Colonic mucosa (tissue), 4 donors: Measurements from ENCODE around the gene UBAP1. TPM values are rescaled to one million over a fixed set of nuclear protein-coding genes. Genes with fewer than 3 reads are reported as not detected.
A peak's percentile ranks its signal among the peaks of the same experiment; 100 is the strongest.
"Not testable (repeated sequence)": the region's sequence is repeated elsewhere in the genome, so short reads cannot be mapped to it uniquely, and the experiment has no call there.

Source experiments
- DNase-seq: peaks from one replicate; pipeline ENCODE4 v3.0.0-alpha.2; 2020
- H3K27ac ChIP-seq: fragments of 200-600 bp; one replicate; pipeline ENCODE4 v1.8.0; 2021
- H3K27me3 ChIP-seq: fragments of 200-600 bp; one replicate; pipeline ENCODE4 v1.8.0; 2021
- H3K36me3 ChIP-seq: fragments of 200-600 bp; one replicate; pipeline ENCODE4 v1.8.0; 2021
- H3K4me1 ChIP-seq: fragments of 200-600 bp; one replicate; pipeline ENCODE4 v1.8.0; 2021; ENCODE audit warnings: mild to moderate bottlenecking
- H3K4me3 ChIP-seq: fragments of 200-600 bp; one replicate; pipeline ENCODE4 v1.8.0; 2021
- H3K9ac ChIP-seq, 2 donors: one replicate each; pipeline ENCODE4 v1.7.0; 2013; ENCODE audit warnings: control low read depth in 2 of 2, low read depth in 2 of 2, low read length in 2 of 2
- H3K9me3 ChIP-seq: fragments of 200-600 bp; one replicate; pipeline ENCODE4 v1.8.0; 2021
- intact Hi-C: fragments of 100-400 bp; cut with DNase I; formaldehyde crosslinking; loops from one replicate; pipeline ENCODE4 v1.14.1; 2022
- total RNA-seq, 2 donors: library from RNA; stranded (reverse); fragmentation: NEBNext Ultra II Directional in 1 of 2; extraction: Animal tissue kit (Norgen Biotek cat#: 25700) in 1 of 2; gene quantifications; one replicate each; pipeline ENCODE4 v1.2.1, GENCODE V29; 2021
- TF ChIP-seq, protein P1 (sequence below): fragments of 200-600 bp; IDR thresholded peaks from one replicate; pipeline ENCODE4 v1.8.0; 2022; ENCODE audit warnings: antibody characterized with exemption, mild to moderate bottlenecking
- donor health status: healthy.
- donor health status: DM: no; HTN: no; CAD: no.
- donor health status: DM: no; HTN: no; CAD: no.

The UBAP1 gene
- total RNA-seq, 2 donors from 2014 or later: 32.9 to 45.4 TPM

DNA sequence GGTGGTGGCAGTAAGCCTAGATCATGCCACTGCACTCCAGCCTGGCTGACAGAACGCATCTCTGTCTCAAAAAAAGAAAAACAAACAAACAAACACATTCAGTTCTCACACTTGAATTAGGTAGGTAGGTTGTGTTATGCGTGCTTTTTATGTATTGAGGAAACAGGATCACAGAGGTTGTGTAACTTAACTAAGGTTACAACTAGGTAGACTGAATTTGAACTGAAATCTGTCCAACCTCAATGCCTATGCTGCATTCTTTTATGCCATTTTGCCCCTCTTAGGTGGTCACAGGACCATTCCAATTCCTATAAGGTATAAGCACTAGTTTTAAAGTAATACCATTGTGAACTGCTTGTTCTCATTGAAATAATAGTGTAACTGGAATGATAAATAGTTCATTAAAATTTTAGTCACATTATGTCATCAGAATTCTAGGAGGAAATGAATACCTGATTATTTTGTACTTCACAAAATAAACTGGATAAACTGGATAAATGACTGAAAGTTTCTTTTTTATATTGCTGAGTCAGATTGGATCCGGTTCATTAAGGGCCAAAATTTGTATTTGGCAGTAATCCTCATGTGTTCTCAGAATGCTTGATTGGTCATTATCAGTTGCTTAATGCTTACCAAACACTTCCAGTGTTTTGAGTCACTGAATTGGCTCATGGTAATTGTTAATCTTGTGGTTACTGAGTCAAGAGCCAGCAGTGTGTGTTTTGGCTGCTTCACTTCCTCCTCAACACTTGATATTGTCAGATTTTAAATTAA is 7.1 kb downstream of the UBAP1 start:
- Histone ChIP-seq H3K27me3 (no peaks in the 10 kb centered on the region), H3K27ac (peak overlapping the region; percentile 40), H3K9me3 (no peaks in the 10 kb centered on the region), H3K9ac (no peak overlapping the region), H3K36me3 (no peaks in the 10 kb centered on the region), H3K4me3 (no peak overlapping the region), H3K4me1 (peaks cover 15% of the 10 kb centered on the region)
- DNase-seq: no peak
- TF ChIP-seq, protein P1, sequence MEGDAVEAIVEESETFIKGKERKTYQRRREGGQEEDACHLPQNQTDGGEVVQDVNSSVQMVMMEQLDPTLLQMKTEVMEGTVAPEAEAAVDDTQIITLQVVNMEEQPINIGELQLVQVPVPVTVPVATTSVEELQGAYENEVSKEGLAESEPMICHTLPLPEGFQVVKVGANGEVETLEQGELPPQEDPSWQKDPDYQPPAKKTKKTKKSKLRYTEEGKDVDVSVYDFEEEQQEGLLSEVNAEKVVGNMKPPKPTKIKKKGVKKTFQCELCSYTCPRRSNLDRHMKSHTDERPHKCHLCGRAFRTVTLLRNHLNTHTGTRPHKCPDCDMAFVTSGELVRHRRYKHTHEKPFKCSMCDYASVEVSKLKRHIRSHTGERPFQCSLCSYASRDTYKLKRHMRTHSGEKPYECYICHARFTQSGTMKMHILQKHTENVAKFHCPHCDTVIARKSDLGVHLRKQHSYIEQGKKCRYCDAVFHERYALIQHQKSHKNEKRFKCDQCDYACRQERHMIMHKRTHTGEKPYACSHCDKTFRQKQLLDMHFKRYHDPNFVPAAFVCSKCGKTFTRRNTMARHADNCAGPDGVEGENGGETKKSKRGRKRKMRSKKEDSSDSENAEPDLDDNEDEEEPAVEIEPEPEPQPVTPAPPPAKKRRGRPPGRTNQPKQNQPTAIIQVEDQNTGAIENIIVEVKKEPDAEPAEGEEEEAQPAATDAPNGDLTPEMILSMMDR: no peak
- intact Hi-C loops: no loop called here

DNA sequence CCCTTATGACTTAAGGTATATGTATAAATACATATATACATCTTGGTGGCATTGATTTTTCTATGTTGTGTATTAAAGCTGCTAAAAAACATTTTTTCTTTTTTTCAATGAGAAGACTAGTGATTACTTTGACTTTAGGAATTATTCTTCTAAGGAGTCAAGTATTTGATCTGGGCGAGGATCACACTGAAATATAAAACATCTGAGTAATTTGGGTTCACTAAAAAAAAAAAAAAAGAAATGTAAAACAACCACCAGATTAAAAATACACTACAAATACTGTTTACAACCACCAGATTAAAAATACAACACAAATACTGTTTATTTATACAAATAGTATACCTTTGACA is 9.0 kb downstream of the UBAP1 start:
- Histone ChIP-seq H3K4me3 (no peak overlapping the region), H3K4me1 (peaks cover 15% of the 10 kb centered on the region), H3K27ac (no peak overlapping the region), H3K9me3 (no peaks in the 10 kb centered on the region), H3K9ac (no peak overlapping the region), H3K27me3 (no peaks in the 10 kb centered on the region), H3K36me3 (no peaks in the 10 kb centered on the region)
- DNase-seq: no peak
- intact Hi-C loops: no loop called here
- TF ChIP-seq, protein P1: no peak

DNA sequence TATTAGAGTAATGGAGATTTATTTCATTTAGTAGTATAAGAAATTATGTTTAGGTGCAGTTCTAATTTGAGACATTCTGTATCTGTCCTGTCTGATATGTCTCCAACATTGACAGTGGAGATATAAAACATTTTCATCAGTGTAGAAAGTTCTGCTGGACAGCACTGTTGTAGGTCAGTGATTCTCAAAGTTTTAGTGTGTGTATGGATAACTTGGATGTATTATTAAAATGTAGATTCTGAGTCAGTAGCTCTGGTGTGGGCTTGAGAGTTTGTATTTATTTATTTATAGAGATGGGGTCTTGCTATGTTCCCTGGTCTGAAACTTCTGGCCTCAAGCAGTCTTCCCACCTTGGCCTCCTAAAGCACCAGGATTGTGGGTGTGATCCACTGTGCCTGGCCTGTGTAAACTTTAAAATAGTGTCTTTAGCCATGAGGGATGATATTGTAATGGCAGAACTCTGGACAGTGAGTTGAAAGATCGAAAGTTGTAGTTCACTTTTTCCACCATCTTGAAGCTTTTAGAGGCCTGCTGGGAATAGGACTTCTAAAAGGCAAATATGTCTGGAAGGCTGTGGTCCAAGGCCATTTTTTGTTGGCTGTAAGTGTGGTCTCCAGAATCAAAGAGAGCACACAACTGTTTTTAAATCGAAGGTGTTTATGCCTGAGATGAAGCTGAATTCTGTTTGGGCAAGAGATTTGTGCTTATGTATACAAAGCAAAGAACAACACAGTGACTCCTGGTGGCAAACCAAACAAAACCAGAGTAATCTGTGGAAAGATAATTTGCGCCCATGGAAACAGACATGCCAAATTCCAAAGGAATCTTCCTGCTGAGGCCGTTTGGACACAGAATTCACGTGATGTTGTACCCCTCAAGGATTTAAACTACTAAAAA is 12.4 kb downstream of the UBAP1 start:
- intact Hi-C loops: no loop called here
- no peak overlapping the region for H3K27ac ChIP-seq

DNA sequence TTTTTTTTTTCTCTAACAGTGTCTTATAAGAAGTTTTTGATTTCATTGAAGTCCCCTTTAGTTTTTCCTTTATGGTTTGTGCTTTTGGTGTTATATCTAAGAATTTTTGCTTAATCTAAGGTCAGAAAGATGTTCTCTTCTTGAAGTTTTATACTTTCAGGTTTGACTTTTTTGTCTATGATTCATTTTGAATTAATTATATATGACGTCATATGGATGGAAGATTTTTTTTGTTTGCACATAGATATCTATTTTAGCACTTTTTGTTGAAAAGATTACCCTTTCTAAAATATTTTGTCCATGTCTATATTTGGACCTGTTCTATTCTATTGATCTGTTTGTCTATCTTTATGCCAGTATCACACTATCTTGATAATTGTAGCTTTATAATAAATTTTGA is 16.3 kb downstream of the UBAP1 start:
- no peak overlapping the region for H3K4me3 ChIP-seq
- TF ChIP-seq, protein P1: no peak
- no peaks in the 10 kb centered on the region for H3K4me1 ChIP-seq
- intact Hi-C loops: no loop called here
- H3K9me3 ChIP-seq: no peaks in the 10 kb centered on the region
- no peak for DNase-seq
- no peaks in the 10 kb centered on the region for H3K36me3 ChIP-seq
- no peak overlapping the region for H3K27ac ChIP-seq
- H3K27me3 ChIP-seq: no peaks in the 10 kb centered on the region
- no peak overlapping the region for H3K9ac ChIP-seq

More for the DNA sequence above, 12.4 kb downstream of the UBAP1 start:
- H3K9ac ChIP-seq: no peak overlapping the region
- H3K36me3 ChIP-seq: no peaks in the 10 kb centered on the region
- DNase-seq: no peak
- peaks cover 9% of the 10 kb centered on the region for H3K4me1 ChIP-seq
- TF ChIP-seq, protein P1: no peak
- H3K9me3 ChIP-seq: no peaks in the 10 kb centered on the region
- no peaks in the 10 kb centered on the region for H3K27me3 ChIP-seq
- no peak overlapping the region for H3K4me3 ChIP-seq

DNA sequence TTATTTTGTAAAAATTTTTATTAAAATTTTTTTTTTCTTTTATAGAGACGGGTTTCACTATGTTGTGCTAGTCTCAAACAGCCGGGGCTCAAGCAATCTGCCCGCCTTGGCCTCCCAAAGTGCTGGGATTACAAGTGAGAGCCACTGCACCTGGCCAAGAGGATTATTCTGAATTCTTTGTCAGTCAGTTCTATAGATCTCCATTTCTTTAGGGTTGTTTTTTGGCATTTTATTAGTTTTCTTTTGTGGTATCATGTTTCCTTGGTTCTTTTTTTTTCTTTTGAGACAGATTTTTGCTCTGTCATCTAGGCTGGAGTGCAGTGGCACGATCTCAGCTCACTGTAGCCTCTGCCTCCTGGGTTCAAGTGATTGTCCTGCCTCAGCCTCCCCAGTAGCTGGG is 18.4 kb downstream of the UBAP1 start:
- H3K27me3 ChIP-seq, H3K4me1 ChIP-seq, H3K36me3 ChIP-seq, H3K4me3 ChIP-seq, H3K27ac ChIP-seq, H3K9ac ChIP-seq, DNase-seq, H3K9me3 ChIP-seq, intact Hi-C loops: not testable (repeated sequence)
